ENCODE data around the gene STK32A.

Gene STK32A

DNA sequence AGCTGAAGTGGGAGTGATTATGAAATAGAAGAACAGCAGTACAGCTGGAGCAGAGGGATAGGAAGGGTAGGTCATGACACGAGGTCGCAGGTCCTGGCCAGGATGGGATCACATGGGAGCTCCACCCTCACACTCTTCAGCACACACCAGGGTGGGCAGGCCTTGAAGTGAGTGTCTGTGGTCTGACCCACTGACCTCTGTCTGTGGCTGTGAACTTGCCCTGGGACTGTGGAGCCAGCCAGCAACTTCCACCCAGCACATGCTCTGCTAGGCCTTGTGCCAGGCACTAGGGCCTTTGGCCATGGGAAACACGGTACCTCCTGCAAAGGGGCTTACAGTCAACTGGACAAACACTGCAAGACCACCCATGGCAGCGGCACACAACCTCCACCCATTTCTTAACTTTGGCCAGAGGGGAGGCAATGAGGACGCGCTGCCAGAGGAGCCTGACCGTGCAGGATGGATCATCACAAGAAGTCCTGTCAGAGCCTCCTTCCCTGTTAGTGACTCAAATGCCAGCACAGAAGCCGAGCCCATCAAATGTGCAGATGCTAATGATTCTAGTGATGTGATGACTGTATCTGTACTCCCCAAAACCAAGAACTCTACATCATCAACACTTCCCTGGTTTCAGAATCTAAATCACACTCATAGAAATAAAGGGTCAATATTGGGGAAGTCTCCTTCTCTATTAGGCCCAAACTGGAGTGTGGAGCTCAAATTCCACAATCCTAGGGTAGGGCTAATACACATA lies 161.4 kb downstream of the STK32A start:
- DNase-seq: no peak

DNA sequence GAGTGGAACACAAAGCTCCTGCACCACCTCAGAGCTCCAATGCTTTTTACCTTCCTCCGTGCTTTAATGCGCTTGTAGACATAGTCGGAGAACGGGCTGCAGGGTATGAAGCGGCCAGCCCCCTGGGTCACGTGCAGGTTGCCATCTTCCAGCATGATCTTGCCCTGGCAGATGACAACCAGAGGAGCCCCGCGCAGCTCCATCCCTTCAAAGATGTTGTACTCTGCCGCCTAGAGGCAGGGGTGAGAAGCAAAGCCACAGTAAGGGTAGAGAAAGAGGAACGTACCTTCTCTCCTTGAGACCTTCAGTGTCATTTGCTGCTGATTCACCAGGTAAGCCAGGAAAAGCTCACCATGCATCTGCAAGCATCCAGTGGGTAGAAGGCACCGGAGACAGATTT lies 162.8 kb downstream of the STK32A start:
- DNase-seq: no peak

DNA sequence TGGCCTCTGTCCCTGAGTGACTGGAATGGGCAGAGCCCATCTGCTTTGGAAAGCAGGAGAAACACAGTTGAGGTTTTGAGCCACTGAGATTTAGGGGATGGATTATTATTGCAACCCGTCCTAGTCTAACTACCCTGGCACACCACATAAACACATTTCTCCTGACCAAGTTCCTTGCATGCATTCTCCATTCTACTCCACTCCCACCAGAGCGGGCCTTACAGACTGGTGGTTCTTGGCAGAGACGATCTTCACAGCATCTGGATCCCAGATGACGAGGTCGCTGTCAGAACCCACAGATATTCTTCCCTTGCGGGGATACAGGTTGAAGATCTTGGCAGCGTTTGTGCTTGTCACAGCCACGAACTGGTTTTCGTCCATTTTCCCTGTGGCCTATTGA lies 164.0 kb downstream of the STK32A start:
- no peak for DNase-seq

DNA sequence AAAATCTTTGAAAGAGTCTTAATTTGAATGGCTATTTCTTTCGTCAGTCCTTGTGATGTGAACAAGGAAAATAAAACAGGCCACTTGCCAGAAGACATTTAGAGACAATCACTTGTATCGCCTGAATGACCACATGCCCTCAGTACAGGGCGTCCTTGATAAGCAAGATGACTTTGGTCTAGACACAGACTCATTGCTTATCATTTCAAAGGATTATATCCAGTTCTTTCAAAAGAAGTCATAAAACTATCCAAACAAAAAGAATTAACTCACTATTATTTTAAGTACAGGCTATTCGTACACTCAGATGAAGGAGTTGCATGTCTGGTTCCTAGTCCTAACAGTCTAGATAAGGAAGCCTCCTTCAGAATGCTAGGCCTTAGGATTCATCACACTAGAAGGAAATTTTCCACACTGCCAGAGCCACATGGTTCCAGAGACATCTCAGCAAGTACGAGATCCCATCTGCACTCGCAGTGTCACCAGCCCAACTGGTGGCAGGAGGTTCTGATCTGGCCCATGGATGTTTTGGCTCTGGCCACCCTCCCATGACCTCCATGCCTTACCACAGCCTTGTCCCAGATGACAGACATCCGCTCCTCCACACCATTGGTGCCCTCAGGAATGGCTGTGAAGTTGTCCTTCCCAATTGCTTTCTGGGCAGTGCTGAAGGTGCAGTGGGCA lies 165.4 kb downstream of the STK32A start:
- no peak for DNase-seq

DNA sequence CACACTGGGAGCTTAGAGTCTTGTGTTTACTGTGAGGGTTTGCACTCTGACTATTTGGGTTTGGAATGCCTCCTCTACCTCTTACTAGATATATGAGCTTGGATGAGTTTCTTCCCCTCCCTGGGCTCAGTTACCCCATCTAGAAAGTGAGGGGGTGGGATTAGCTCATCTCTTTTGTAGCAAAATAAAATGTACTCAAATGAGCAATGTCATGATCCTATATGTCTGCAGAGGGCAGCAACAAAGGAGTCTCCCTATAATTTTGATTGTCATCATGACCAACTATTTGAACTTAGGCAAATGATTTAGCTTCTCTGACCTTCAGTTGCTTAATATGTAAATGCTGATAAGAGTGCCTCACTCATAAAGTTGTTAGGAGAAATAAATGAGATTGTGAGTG lies 166.1 kb downstream of the STK32A start:
- DNase-seq: no peak

DNA sequence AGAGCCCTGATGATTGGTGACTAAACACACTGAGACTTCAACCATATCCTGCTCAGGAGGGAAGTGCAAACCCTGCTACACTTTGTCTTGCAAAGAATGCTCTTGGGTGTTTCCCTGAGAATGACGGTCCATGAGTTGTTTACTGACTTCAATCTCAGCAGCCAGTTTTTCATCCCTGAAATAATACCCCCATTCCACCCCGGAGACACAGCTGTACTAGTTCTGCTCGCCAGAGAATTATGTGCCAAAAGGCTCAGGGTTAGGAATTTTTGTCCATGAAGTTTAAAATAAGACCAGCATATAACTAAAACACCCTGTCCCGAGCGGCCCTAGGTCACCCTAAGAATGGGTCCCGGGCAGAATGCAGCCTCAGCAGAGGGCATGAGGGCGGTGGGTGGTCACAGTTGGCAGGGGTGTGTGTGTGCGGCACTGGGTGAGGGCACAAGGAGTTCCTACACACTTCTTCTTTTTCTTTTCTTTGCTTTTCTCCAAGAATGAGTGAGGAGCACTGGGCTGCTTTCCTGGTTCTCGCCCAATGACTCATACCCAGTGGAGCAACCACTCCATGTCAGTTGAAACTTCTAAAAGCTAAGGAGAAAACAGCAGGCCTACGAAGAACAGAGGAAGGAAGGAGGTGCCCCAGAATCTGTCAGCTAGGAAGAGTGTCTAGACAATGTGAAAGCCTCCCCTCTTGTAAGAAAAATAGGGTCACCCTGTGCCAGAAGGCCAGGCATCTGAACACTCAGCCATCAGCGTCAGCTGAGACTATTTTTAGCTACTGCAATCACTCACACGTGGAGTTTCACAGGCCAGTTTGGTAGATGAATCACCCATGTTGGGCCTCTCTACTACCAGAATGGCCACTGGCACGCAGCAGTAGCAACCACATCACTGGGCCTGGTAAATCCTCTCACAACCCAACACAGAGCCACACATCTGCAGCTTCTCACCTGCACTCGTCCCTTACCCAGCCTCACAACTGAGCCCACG lies 169.1 kb downstream of the STK32A start:
- DNase-seq: no peak

DNA sequence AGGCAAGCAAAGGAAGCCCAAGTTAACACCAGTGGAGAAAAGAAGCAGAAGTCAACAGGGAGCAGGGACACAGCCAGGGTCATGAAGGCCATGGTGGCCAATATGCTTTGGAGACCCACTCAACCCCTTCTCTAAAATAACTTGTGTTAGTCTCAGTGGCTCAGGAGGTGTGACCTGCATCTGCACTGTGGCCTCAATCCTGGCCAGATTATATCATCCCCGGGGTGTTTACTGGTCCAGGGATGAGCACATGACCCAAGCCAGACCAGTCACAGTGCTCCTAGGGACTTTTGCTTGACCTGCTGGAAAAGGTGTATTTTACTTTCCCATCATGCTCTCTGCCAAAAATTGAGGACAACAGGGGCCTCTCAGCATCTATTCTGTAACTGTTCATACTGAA lies 169.9 kb downstream of the STK32A start:
- no peak for DNase-seq

DNA sequence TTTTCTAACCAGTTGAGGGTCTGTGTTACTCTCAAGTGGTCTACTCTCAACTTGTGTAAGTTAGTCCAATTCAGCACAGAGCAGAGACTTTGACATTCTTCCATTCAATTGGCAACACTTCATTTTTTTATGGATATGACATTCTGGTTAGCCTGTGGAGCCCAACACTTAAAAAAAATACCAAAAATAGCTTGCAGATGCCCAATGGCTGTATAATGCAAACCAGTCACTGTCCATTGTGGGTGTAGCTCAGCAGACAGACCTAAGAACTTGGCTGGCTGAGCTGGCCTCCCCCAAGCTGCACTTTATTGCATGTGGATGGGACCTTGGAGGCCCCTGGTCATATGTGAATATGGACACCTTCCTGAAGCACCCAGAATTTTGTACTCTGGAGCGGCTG lies 171.8 kb downstream of the STK32A start:
- no peak for DNase-seq

DNA sequence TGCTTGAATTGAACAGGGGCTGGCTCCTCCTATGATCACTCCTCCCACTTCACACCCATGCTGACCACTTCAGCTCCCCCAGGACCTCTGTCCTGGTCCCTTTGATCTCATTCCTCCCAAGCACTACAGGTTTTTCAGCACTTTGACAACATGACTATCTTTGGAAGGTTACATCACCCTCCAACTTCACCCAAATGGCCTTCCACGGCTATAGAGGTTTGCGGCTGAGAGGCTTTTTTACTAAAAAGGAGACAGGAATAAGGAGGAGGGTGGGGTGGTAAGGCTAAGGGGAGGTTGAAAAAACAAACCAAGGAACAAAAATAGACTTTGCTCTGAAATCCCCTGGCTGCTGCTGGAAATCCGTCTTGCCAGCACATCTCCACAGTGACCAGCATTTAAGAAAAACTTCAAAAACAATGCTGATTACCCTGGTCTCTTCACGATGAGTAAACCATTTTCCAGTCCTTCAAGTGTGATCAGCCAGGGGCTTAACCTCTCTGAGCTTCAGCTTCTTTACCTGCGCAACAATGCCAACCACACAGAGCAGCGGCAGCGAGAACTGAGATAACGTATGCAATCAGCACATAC lies 172.4 kb downstream of the STK32A start:
- no peak for DNase-seq

DNA sequence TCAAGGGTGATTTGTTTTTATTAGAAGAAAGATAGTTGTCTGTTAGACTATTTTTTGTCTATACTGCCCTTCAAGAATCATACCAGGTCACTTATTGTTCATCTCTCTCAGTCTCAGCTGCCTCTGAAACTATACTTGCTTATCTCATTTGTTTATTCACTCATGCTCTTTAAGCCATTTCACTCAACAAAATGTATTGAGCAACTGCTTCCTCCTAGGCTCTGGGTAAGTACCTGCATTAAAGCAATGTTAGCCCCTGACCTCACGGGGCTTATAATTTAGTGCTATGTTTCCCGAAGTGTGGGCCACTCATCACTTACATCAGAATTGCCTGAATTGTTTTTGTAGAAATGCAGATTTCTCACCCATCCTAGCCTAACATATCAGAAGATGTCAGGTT lies 174.2 kb downstream of the STK32A start:
- DNase-seq: no peak

DNA sequence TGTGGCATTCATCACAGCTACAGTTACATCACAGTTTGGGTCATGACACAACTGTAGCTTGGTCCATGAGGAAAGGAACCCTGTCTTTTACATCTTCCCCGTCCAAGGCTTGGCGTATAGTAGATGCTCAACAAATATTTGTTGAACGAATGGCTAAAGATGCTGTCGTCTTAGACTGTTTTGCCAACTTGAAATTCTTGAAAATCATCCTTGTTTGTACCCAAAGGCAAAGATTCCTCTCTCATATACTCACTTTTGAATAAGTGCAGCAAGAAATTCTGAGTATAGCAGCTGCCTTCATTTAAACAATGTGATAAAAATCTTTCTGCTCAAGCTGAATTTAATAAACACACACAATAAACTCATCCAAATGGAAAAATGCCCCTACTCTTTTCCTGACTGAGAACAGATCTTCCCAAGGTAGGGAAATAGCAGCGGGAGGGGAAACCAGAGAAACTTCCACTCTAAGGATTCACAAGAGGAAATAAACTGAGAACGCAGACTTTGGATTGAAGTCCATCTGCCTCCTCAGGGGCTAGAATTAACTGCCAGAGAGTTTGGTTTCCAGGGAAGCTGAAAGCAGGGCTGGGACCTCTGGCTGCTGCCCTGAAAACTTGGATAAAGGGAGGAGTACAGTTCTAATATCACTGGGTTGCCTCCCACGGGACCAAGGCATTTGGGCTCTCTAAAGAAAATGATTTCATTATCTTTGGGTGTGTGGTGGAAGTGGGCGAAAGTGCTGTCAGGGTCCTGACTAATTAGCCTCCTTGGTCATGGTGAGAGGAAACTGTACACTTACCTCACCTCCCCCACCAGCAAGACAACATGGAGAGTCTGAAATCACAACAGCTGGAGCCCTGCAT lies 175.9 kb downstream of the STK32A start:
- DNase-seq: no peak

DNA sequence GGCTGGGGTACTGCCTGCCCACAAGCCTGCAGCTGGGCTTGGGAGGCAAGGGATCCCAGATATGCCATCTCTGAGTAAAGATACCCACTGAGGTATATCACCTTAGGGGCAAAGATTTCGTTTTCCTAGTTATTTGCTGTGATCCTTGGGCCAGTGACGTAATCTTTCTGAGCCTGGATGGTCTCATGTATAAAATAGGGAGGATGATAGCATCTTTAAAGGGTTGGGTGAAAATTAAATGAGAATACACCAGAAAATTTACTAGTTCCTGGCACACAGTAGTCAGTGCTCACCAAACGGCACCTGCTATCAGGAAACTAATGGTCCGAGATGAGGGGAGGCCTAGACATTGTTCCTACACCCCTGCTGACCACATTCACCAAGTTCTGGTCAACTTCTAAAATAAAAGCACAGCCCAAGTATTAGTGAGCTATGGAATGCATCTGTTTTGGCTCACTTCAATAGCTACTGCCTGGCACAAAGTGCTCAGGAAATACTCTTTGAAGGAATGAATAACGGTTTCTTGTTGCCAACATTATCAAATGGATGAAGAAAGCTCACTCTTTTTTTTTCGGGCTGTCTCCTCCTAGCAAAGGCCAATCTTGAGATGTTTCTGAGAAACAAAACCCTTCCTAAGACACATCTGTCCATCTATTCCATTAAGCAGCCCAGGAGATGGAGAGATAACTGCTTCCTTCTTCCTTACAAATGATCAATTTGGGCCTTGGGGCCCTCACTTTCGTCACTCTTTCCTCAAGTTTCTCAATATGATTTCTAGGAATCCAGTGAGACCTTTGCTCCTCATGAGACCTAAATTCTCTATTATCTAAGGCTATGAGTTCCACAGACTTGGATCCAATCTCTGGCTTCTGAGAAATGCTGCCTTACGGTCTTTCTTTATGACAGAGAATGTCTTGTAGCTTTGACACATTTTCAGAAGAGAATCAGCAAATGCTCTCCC lies 176.8 kb downstream of the STK32A start:
- no peak for DNase-seq

DNA sequence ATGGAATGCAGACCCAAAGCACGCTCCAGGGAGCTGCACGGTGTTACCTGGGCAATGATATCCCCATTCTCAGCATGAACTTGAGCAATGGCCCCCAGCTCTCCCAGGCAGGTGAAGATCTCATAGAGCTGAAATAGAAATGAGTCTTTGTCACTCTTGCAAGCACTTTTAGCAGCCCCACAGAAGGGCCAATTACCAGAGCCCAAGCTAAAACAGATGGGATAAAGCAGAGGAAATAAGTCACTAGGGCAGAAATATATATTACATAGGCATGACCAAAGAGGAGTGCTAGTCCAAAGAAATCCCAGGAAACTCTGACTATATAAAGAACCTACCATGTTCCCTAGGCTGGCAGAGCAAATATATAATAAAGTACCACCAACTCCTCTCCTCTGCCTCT lies 177.7 kb downstream of the STK32A start:
- DNase-seq: no peak

DNA sequence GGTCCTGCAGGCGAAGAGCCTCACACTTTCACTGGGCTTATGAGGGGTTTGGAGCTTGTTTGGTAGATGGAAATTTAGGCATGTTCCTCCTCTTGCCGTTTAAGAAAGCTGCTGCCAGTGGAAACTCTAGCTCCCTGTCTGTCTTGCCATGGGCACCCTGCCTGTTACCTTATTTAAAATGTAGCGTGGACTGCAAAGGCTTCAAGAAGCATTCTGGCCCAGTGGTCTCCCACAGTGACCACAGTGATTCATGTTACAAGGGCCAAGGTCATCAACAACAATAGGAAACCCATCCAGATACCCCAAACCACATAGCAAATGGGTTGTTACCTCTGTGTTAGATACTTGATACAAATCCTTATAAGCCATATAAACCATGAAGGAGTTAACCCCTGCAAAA lies 178.4 kb downstream of the STK32A start:
- DNase-seq: no peak

DNA sequence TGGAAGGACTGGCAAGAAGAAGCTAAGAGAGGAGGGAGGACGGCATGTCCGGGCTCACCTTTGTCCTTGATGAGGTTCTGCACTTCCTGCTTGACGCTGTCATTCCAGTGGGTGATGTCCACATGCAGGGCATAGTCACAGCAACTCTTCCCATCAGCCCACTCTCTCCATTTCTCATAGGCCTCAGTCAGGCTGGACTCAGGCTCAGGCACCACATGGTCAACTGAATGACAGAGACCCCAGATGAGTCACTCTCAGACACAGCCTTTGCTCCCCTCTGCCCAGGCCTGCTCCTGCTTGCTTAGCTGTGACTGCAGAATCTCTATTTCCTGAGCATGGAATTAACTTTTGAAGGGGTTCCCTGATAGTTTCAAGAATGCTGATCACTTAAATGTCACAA lies 180.8 kb downstream of the STK32A start:
- DNase-seq: no peak

DNA sequence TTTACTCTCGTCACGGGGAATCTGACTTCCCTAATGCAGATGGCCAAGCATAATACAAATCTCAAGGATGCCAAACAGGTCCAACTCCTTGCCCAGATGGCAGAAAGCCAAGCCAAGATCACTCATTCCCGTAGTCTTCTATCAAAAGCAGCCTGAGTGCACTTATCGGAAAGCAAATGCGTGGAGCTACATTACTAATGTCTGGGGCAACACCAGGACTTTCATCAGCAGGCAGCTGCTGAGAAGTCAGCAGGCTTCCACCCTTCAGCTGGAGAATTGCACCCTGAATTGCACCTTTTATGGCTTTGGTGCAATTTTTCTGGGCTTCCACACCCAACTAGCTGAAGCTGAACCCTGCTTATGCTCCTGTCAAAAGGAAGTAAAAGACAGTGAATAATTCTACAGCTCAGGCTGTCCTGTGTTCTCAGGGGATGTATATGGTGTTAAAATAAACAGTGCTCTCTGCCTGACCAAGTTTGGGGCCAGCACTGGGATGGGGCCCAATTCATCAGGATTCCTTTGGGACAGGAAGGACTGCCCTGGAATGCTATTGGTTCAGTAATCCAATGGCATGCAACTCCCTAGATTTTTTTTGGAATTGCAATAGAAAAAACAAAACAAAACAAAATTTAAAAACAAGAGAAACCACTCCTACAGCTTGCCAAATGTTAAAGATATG lies 182.4 kb downstream of the STK32A start:
- DNase-seq: no peak

DNA sequence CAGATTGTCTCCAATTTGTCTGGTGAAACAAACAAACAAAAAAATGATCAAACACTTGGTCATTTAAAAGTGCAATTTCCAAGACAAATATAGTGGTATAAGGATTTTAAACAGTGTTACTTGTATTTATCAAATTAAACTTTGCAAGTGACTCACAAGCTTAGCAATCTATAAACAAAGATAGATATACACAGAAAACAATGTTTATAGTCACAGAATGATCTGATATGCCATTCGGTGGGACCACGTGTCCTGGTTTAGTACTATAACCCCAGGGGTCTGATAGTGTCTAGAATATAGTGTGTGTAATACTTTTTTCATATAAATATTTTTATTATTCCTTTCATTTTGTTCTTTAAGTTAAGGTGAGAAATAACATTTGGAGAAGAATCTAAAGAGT lies 183.8 kb downstream of the STK32A start:
- no peak for DNase-seq

DNA sequence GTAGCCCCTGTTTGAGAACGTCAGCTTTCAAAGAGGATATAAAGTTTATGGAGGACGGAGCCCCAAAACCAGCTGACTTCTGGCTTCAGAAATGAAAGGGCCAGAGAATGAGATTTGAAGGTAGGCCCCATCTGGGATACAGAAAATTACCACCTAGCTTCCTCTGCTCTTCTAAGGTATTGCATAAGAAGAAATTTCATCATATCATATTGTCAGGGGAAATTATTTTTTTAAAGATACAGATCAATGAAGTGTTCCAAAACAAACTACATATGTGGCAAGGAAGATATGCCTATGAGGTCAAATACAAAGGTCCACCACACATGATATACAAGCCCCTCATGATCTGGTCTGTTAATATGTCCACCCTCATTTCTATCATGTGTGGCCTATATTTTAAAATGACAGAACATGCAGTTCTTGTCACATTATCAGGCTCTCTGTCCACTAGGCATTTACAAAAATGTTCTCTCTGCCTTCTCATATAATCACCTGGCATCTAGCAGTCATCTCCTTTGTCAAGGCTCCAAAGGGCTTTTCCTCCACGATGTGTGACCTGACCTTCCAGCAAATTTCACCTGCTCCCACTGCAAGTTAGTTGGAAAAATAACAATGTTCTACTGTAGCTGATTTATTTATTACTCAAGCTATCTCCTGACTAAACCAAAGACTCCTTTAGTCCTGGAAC lies 192.0 kb downstream of the STK32A start:
- no peak for DNase-seq

DNA sequence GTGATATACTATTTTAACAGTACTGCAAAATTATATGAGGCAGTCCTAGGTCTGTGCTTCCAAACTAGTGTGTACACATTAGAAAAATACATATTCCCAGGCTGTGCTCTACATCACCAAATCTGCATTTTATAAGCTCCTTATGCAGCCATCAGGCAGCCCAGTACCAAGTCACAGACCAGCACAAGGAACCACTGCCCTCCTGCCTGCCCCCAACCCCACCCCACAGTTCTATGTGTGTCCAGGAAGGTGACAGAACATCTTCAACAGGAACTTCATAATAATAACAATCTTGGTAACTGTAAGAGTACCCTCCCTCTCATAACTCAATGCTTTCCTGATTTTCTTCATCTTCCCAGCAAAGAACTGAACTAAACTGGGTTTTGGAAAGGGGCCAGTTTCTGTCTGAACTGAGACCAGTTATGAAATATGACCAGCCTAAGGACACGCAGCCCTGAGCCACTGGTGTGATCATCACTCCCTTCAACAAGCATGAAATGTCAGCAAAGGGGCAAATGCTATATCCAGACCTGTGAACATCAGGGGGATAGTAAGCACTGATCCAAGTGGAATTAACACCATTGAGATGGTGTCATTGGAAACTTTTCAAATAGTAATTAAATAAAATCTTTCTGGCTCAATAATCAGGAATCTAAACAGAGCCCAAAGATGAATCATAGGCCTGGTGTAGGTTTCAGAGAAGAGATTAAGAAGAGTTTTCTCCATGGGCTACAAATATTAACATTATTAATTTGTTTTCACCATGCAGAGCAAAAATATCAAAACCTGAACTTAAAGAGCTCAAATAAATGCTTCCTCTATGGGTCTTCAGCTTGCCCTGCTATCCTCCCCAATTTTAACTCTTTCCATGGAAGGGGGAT lies 192.9 kb downstream of the STK32A start:
- DNase-seq: no peak

Data from NCI-H510A (cell line).